Lower leg skin (tissue), 4 donors: ENCODE data around the gene RNF213. TPM values are rescaled to one million over a fixed set of nuclear protein-coding genes. Genes with fewer than 3 reads are reported as not detected.

ENCODE experiments used
- DNase-seq, 2 donors: peaks; one replicate each; pipeline ENCODE4 v3.0.0-alpha.2; 2019; ENCODE audit warnings: low spot score in 2 of 2
- H3K4me3 ChIP-seq: fragments of 200-600 bp; sonication (generic); 2 replicates; pipeline ENCODE4 v1.5.1; 2017; ENCODE audit warnings: mild to moderate bottlenecking, low read depth; ENCODE audit not compliant: poor library complexity, severe bottlenecking
- POLR2A ChIP-seq, 2 donors: fragments of 450-650 bp; IDR thresholded peaks; one replicate each; pipeline ENCODE4 v1.6.1; 2016 to 2017; ENCODE audit warnings: antibody characterized with exemption in 2 of 2, mild to moderate bottlenecking in 1 of 2, moderate library complexity in 1 of 2
- WGBS, 2 donors: methylation state at CpG; one replicate each; pipeline ENCODE4 v1.1.5; 2018; 5-methylcytosine and 5-hydroxymethylcytosine counted together
- intact Hi-C: fragments of 100-400 bp; cut with DNase I; formaldehyde crosslinking; loops from one replicate; pipeline ENCODE4 v1.15.0; 2023; ENCODE audit warnings: low total_unique reads
- total RNA-seq, 4 donors: library from RNA; depleted of rRNA; stranded (reverse); fragments of >200 nt; gene quantifications; one replicate each; pipeline ENCODE4 v1.1.0, GENCODE V29; 2016
- TF ChIP-seq, protein P1 (sequence below), 3 donors: fragments of 450-650 bp; IDR thresholded peaks; one replicate each; pipeline ENCODE4 v1.5.1; 2016; ENCODE audit warnings: antibody characterized with exemption in 3 of 3, mild to moderate bottlenecking in 3 of 3, moderate library complexity in 2 of 3

The RNF213 gene
- total RNA-seq, 4 donors from 2014 or later = 48.4 to 103 (median 59.8) TPM

DNA sequence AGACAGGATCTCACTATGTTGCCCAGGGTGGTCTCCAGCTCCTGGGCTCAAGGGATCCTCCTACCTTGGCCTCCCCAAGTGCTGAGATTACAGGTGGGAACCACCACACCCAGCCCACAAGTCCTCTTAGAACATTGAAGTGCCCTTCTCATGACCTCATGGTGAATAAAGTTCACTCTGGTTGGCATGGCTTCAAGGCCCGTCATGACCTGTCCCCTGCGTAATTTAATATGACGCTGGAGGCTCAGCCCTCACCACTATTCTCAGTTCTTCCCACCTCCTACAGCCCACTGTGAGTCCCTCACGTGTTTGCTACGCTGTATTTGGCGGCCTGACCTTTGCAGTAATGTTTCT lies 156.3 kb downstream of the RNF213 start:
- no peak overlapping the region for H3K4me3 ChIP-seq
- no peak for DNase-seq
- TF ChIP-seq, protein P1, sequence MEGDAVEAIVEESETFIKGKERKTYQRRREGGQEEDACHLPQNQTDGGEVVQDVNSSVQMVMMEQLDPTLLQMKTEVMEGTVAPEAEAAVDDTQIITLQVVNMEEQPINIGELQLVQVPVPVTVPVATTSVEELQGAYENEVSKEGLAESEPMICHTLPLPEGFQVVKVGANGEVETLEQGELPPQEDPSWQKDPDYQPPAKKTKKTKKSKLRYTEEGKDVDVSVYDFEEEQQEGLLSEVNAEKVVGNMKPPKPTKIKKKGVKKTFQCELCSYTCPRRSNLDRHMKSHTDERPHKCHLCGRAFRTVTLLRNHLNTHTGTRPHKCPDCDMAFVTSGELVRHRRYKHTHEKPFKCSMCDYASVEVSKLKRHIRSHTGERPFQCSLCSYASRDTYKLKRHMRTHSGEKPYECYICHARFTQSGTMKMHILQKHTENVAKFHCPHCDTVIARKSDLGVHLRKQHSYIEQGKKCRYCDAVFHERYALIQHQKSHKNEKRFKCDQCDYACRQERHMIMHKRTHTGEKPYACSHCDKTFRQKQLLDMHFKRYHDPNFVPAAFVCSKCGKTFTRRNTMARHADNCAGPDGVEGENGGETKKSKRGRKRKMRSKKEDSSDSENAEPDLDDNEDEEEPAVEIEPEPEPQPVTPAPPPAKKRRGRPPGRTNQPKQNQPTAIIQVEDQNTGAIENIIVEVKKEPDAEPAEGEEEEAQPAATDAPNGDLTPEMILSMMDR (IDR thresholded peaks at IDR 0.05) = no peak
- TF ChIP-seq POLR2A (IDR thresholded peaks at IDR 0.05) = no peak
- WGBS, 2 donors = 81 to 83% methylated on average over 6 of the region's 6 CpGs
- intact Hi-C loops = no loop called here

DNA sequence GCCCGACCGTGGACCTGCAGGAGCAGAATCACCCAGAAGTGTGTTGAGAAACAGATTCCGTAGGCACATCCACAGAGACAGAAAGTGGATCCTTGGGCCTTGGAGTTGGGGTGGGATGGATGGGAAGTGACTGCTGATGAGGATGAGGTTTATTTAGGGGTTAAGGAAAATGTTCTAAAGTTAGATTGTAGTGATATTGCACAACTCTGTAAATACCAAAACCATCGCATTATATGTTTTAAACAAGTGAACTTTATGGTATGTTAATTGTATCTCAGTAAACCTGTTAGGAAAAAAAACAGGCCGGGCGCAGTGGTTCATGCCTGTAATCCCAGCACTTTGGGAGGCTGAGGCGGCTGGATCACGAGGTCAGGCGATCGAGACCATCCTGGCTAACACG lies 157.9 kb downstream of the RNF213 start:
- TF ChIP-seq, protein P1 (IDR thresholded peaks at IDR 0.05) = no peak
- no peak for TF ChIP-seq POLR2A (IDR thresholded peaks at IDR 0.05)
- 93 to 95% methylated on average over 11 of the region's 11 CpGs for WGBS, 2 donors
- no peak for DNase-seq
- intact Hi-C loops = no loop called here
- no peak overlapping the region for H3K4me3 ChIP-seq

DNA sequence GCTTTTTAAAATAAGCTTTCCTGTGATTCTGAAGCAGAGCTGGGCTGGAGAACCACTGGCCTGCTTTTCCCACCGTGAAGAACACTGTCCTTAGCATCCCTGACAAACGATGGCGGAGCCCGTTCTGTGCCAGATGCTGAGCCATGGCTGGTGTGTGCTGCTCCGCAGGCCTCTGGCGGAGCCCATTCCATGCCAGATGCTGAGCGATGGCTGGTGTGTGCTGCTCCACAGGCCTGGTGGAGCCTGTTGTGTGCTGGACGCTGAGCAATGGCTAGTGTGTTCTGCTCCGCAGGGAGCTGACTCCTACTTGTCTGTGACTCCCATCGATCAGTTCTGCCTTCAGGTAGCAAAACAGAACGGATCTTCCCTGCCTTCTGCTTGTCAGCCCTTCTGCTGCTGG lies 158.6 kb downstream of the RNF213 start:
- DNase-seq = no peak

DNA sequence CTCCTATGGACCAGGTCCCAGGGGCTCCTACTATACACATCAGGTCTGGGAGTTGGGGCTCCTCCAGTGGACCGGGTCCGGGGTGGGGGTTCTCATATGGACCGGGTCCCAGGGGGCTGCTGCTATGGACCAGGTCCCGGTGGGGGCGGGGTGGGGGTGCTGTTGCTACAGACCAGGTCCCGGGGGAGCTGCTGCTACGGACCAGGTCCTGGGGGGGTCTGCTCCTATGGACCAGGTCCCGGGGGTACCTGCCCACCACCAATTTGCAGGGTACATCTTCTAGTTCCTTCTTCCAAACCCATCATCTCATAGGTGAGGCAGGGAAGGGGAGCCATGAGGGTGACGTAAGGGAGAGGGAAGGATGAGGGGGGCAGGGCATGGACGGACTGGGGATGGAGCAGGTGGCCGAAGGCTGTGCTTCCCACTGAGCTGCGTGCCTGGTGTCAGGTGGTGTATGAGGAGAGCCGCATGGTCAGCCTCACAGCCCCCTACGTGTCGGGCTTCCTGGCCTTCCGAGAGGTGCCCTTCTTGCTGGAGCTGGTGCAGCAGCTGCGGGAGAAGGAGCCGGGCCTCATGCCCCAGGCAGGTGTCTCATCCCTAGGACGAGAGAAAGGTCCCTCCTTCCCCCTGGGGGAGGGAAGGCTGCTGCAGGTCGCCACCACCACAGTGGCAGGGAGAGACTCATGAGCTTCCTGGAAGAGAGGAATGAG lies 160.9 kb downstream of the RNF213 start:
- no peak overlapping the region for H3K4me3 ChIP-seq
- intact Hi-C loops = no loop called here
- DNase-seq = no peak
- TF ChIP-seq POLR2A (IDR thresholded peaks at IDR 0.05) = no peak
- TF ChIP-seq, protein P1 (IDR thresholded peaks at IDR 0.05) = no peak
- WGBS, 2 donors = 70 to 81% methylated on average over 14 to 19 of the region's 20 CpGs

More for the DNA sequence above, 158.6 kb downstream of the RNF213 start:
- no peak for TF ChIP-seq POLR2A (IDR thresholded peaks at IDR 0.05)
- TF ChIP-seq, protein P1 (IDR thresholded peaks at IDR 0.05) = no peak
- WGBS, 2 donors = 79 to 87% methylated on average over 11 of the region's 11 CpGs
- intact Hi-C loops = no loop called here
- no peak overlapping the region for H3K4me3 ChIP-seq

DNA sequence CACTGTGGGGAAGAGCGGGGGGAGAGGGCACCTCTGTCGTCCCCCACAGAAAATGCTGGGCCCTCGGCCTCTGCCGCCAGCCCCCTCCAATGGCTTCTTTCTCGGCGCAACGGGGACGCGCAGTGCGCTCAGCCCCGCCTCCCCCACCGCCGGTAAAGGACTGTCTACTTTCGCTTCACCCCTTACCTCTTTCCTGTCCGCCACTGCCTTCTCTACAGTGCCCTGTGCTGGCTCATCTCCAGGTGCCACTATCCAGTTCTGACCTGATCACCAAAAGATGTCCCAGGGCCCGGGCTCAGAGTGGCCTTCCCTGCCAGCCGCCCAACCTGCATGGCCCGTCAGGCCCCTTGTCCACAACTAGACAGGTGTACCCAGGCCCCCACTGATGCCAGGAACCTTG lies 161.6 kb downstream of the RNF213 start:
- H3K4me3 ChIP-seq = no peak overlapping the region
- intact Hi-C loops = no loop called here
- DNase-seq = no peak
- TF ChIP-seq POLR2A (IDR thresholded peaks at IDR 0.05) = no peak
- TF ChIP-seq, protein P1 (IDR thresholded peaks at IDR 0.05) = no peak
- WGBS, 2 donors = 84 to 88% methylated on average over 18 of the region's 18 CpGs

DNA sequence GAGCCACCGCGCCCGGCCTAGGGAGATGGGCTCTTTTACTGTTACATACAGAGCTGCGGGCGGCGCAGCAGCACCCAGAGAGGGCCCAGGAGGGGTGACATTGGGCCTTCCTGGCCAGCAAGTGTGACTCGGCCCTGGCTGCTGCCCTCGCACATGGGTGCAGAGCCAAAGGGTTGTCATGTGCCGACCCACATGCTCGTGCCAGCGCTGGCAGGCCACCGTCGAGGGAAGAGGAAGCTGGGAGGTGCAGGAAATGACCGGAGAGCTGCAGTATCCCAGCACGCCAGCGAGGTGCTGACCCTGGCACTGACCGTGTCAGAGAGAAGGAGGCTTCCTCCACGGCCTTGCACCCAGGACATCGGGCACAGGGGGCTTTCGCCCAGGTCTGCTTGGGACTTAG lies 162.3 kb downstream of the RNF213 start:
- 55 to 59% methylated on average over 16 to 20 of the region's 20 CpGs for WGBS, 2 donors
- intact Hi-C loops = no loop called here
- TF ChIP-seq, protein P1 (IDR thresholded peaks at IDR 0.05) = no peak
- TF ChIP-seq POLR2A (IDR thresholded peaks at IDR 0.05) = no peak
- no peak overlapping the region for H3K4me3 ChIP-seq
- no peak for DNase-seq
